ACC112 (cell line): ENCODE measurements around the gene P2RX4.
"Not testable (repeated sequence)": the region's sequence is repeated elsewhere in the genome, so short reads cannot be mapped to it uniquely, and the experiment has no call there.

ENCODE experiments used
- H2AFZ ChIP-seq: fragments of 200-600 bp; sonication (generic); one replicate; pipeline ENCODE4 v1.6.0; 2017; ENCODE audit warnings: antibody characterized with exemption, low read length; ENCODE audit not compliant: unreplicated experiment
- H3K27ac ChIP-seq: fragments of 200-600 bp; sonication (generic); 2 replicates; pipeline ENCODE4 v1.5.1; 2014; ENCODE audit warnings: low read depth, mild to moderate bottlenecking, antibody characterized with exemption, low read length, moderate library complexity
- H3K27me3 ChIP-seq: fragments of 200-600 bp; sonication (generic); 2 replicates; pipeline ENCODE4 v1.6.1; 2014; ENCODE audit warnings: mild to moderate bottlenecking, antibody characterized with exemption, low read length, moderate library complexity, mixed read lengths; ENCODE audit not compliant: insufficient read depth
- H3K36me3 ChIP-seq: fragments of 200-600 bp; sonication (generic); 2 replicates; pipeline ENCODE4 v1.6.1; 2016; ENCODE audit warnings: mild to moderate bottlenecking, antibody characterized with exemption, low read length, moderate library complexity, mixed read lengths; ENCODE audit not compliant: insufficient read depth
- H3K4me1 ChIP-seq: fragments of 200-600 bp; sonication (generic); one replicate; pipeline ENCODE4 v1.6.1; 2016; ENCODE audit warnings: low read length, mixed read lengths; ENCODE audit not compliant: insufficient read depth, unreplicated experiment, control insufficient read depth
- H3K4me3 ChIP-seq: fragments of 200-600 bp; sonication (generic); 2 replicates; pipeline ENCODE4 v1.5.1; 2014; ENCODE audit warnings: mild to moderate bottlenecking, low read depth, low read length
- H3K79me2 ChIP-seq: fragments of 200-600 bp; sonication (generic); one replicate; pipeline ENCODE4 v1.6.0; 2016; ENCODE audit warnings: low read length; ENCODE audit not compliant: control insufficient read depth, unreplicated experiment, insufficient read depth

Gene P2RX4

DNA sequence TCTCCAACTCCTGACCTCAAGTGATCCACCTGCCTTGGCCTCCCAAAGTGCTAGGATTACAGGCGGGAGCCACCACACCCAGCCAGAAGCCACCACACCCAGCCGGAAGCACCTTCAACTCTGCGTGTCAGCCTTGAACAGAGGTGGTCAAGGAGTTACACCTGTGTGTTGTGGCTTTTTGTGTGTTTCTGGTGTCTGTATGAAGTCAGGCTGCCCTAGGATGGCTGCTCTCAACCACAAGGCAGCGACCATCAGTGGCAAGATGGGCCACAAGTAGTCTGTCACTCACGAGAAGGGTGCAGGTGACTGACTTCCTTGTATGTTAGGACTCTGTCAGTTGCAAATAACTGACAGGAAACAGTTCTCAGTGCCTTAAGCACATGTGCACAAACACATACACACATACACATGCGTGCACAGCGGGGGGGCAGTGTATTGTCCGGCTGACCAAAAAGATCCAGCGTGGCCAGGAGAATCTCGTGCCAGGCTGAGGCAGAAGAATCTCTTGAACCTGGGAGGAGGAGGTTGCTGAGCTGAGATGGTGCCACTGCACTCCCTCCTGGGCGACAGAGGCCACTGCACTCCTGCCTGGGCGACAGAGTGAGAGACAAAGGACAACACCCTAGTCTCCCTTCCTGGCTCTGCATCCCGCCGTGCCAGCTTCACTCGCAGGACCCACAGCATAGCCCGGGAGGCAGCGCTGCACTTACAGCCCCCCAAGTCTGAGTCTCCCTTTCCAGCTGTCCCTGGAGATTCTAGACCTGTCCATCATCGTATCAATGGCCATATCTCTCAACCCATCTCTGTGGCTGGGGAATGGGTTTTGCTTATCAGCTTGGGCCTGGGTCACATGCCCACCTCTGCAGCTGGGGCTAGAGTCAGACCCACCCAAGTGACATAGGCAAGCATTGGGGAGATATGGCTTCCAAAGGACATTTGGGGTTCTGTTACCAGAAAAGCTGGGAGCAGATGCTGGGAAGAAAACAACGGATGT lies 13.7 kb downstream of the P2RX4 start:
- H3K27me3 ChIP-seq = no peaks in the 10 kb centered on the region
- H2AFZ ChIP-seq = no peak overlapping the region
- no peaks in the 10 kb centered on the region for H3K4me1 ChIP-seq
- H3K27ac ChIP-seq = no peak overlapping the region
- H3K79me2 ChIP-seq = no peaks in the 10 kb centered on the region
- no peak overlapping the region for H3K4me3 ChIP-seq
- peaks cover 5% of the 10 kb centered on the region; the same call in 1 of the 2 replicates for H3K36me3 ChIP-seq

DNA sequence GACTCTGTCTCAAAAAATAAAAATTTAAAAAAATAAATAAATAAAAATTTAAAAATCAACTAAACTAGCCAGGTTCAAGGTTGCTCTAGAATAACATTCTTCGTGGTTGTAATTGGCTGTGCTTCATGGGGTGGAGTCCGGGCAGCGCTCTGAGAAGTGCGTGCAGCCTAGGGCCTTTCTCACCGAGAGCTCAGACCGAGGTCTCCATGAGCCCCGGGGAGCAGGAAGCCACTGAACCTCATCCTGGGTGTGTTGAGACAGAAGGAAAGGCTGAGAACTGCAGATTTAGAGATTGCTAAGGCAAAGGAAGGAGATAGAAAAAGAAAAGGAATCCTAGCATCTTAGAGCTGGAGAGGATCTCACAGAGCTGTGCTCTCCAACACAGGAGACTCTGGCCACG lies 14.7 kb downstream of the P2RX4 start:
- Histone ChIP-seq H3K79me2 (no peaks in the 10 kb centered on the region), H3K36me3 (no peaks in the 10 kb centered on the region), H3K27ac (no peak overlapping the region), H2AFZ (no peak overlapping the region), H3K4me3 (no peak overlapping the region), H3K4me1 (no peaks in the 10 kb centered on the region), H3K27me3 (no peaks in the 10 kb centered on the region)

GRCh38 chr12:121226399-121226798 lies 16.5 kb downstream of the P2RX4 start:
- no peaks in the 10 kb centered on the region for H3K36me3 ChIP-seq
- H3K27ac ChIP-seq = no peak overlapping the region
- H2AFZ ChIP-seq = no peak overlapping the region
- no peaks in the 10 kb centered on the region for H3K4me1 ChIP-seq
- no peaks in the 10 kb centered on the region for H3K27me3 ChIP-seq
- no peak overlapping the region for H3K4me3 ChIP-seq
- no peaks in the 10 kb centered on the region for H3K79me2 ChIP-seq

- H3K79me2 ChIP-seq, H3K27ac ChIP-seq, H3K27me3 ChIP-seq, H2AFZ ChIP-seq, H3K4me1 ChIP-seq, H3K4me3 ChIP-seq, H3K36me3 ChIP-seq: not testable (repeated sequence)
These were observed 16.9 kb downstream of the P2RX4 start for GRCh38 chr12:121226871-121227270.

DNA sequence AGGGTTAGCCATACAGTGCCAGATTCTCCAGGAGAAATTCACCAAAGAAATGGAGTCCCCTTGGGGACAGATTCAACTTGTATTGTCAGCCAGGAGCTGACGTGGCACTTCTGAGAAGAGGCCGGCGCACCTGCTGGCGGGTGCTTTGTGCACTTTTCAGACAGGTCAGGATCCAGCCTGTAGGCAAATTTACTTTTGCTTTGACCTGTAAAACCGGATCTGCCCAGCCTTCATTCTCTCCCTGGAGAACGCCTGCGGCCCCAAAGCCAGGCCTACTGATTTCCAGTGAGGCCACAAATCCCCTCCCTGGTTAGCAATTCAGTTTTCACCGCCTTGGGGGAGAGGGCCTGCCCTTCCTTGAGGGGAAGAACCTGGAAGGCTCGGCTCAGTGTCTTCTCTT lies 17.4 kb downstream of the P2RX4 start:
- Histone ChIP-seq H3K36me3 (no peaks in the 10 kb centered on the region), H2AFZ (no peak overlapping the region), H3K79me2 (no peaks in the 10 kb centered on the region), H3K4me1 (no peaks in the 10 kb centered on the region), H3K4me3 (no peak overlapping the region), H3K27me3 (no peaks in the 10 kb centered on the region), H3K27ac (no peak overlapping the region)

- no peaks in the 10 kb centered on the region for H3K4me1 ChIP-seq
These were observed 19.2 kb downstream of the P2RX4 start for GRCh38 chr12:121228919-121229665.

GRCh38 chr12:121229826-121230537 lies 20.1 kb downstream of the P2RX4 start:
- H3K36me3 ChIP-seq, H3K4me1 ChIP-seq, H2AFZ ChIP-seq, H3K4me3 ChIP-seq, H3K27ac ChIP-seq, H3K79me2 ChIP-seq, H3K27me3 ChIP-seq: not testable (repeated sequence)

More at GRCh38 chr12:121228919-121229665, 19.2 kb downstream of the P2RX4 start:
- Histone ChIP-seq H3K79me2 (no peaks in the 10 kb centered on the region), H2AFZ (no peak overlapping the region), H3K27me3 (no peaks in the 10 kb centered on the region), H3K36me3 (no peaks in the 10 kb centered on the region), H3K27ac (no peak overlapping the region), H3K4me3 (no peak overlapping the region)

DNA sequence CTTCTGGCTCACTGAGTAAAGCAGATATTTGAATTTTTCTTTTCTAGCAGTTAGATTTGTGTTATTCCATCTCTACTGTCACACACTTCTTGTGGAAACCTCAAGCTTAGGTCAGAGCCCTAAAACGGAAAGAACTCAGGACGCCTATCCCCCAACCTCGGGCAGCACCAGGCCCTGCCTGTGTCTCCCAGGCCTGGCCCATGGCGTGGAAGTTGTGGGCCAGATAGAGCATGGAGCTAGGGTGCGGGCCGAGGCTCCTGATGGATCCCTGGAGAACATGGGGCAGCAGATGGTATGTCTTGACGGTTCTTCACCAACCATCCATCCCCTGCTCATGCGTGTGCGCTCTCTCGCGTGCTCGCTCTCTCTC lies 20.6 kb downstream of the P2RX4 start:
- no peak overlapping the region for H3K27ac ChIP-seq
- H3K27me3 ChIP-seq = no peaks in the 10 kb centered on the region
- no peak overlapping the region for H2AFZ ChIP-seq
- H3K79me2 ChIP-seq = no peaks in the 10 kb centered on the region
- H3K4me3 ChIP-seq = no peak overlapping the region
- no peaks in the 10 kb centered on the region for H3K4me1 ChIP-seq
- no peaks in the 10 kb centered on the region for H3K36me3 ChIP-seq

DNA sequence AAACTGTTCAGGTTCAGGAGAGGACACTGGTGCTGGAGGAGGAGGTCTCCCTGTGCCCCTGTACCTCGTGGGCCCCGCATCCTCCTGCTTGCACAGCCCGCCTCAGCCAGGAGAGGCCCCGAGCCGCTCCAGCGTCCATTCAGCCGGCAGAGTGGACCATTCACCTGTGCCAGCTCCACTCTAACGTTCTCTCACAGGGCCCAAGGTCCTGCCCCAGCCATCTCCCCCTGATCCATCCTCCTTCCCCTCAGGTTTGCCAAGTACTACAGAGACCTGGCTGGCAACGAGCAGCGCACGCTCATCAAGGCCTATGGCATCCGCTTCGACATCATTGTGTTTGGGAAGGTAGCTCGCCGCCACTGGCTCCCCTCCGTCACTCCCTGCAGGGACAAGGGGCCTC lies 22.2 kb downstream of the P2RX4 start:
- no peak overlapping the region for H2AFZ ChIP-seq
- H3K79me2 ChIP-seq = no peaks in the 10 kb centered on the region
- H3K4me3 ChIP-seq = no peak overlapping the region
- no peaks in the 10 kb centered on the region for H3K4me1 ChIP-seq
- no peaks in the 10 kb centered on the region for H3K36me3 ChIP-seq
- no peaks in the 10 kb centered on the region for H3K27me3 ChIP-seq
- H3K27ac ChIP-seq = no peak overlapping the region

- no peaks in the 10 kb centered on the region for H3K79me2 ChIP-seq
- H3K4me1 ChIP-seq = no peaks in the 10 kb centered on the region
- H3K36me3 ChIP-seq = no peaks in the 10 kb centered on the region
- no peaks in the 10 kb centered on the region for H3K27me3 ChIP-seq
- no peak overlapping the region for H3K27ac ChIP-seq
- no peak overlapping the region for H2AFZ ChIP-seq
- H3K4me3 ChIP-seq = no peak overlapping the region
These were observed 23.2 kb downstream of the P2RX4 start for GRCh38 chr12:121232977-121233627.
